ENCODE results near the gene ZBTB46. TPM values are rescaled to one million over a fixed set of nuclear protein-coding genes. Genes with fewer than 3 reads are reported as not detected.

The ZBTB46 gene
- total RNA-seq, 1 experiment from 2014 or later: 2.5 TPM

GRCh38 chr20:63702751-63703470 is 128.2 kb downstream of the ZBTB46 start:
- DNase-seq: no peak
- H3K4me1 Mint-ChIP-seq (ENCODE audit: low read depth, unreplicated experiment): peaks cover 48% of the 10 kb centered on the region

DNA sequence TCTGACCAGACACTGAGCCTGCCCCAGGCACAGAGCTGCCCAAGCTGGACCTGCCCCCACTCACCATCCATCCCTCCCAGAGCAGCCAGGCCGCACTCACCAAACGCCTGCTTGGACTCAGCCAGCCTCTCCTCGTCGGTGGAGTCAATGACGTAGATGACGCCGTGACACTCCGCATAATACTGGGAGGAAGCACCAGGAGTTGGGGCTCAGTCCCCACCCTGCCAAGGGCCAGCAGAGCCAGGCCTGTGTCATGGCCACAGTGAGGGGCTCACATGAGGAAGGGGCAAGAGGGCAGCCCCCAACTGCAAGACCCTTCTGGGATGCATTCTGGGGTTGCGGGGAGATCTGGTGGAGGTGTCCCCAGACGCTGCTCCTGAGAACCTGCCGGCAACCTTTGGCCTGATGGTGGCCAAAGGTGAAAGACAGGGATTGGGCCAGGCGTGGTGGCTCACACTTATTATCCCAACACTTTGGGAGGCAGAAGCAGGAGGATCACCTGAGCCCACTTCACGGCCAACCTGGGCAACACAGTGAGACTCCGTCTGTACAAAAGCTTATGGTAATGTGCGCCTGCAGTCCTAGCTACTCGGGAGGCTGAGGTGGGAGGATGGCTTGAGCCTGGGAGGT is 128.9 kb downstream of the ZBTB46 start:
- H3K4me1 Mint-ChIP-seq (ENCODE audit: low read depth, unreplicated experiment): peaks cover 50% of the 10 kb centered on the region
- intact Hi-C loops (cut with micrococcal nuclease; ENCODE audit: unreplicated experiment): no loop called here
- peak overlapping the region; percentile 67 for H3K27ac Mint-ChIP-seq (ENCODE audit: unreplicated experiment)
- no peaks in the 10 kb centered on the region for H3K9me3 Mint-ChIP-seq (ENCODE audit: low read depth, unreplicated experiment)
- no peak for TF ChIP-seq CTCF (IDR thresholded peaks at IDR 0.05; ENCODE audit: unreplicated experiment)
- H3K27me3 Mint-ChIP-seq (ENCODE audit: unreplicated experiment): no peaks in the 10 kb centered on the region
- no peak overlapping the region for H3K4me3 Mint-ChIP-seq (ENCODE audit: low read depth, unreplicated experiment)
- CTCF ChIA-PET: interaction anchor here (0.5 kb wide), 1 partner anchor 20 kb away, joined by 5 read pairs; no protein-coding TSS in a partner anchor
- H3K36me3 Mint-ChIP-seq (ENCODE audit: insufficient read depth, unreplicated experiment): peaks cover 91% of the 10 kb centered on the region
- BruUV-seq (replicated peaks): no TSS peak
- no peak for DNase-seq

More at GRCh38 chr20:63702751-63703470, 128.2 kb downstream of the ZBTB46 start:
- peak overlapping the region; percentile 67 for H3K27ac Mint-ChIP-seq (ENCODE audit: unreplicated experiment)
- TF ChIP-seq CTCF (IDR thresholded peaks at IDR 0.05; ENCODE audit: unreplicated experiment): no peak
- intact Hi-C loops (cut with micrococcal nuclease; ENCODE audit: unreplicated experiment): no loop called here
- no peaks in the 10 kb centered on the region for H3K9me3 Mint-ChIP-seq (ENCODE audit: low read depth, unreplicated experiment)
- CTCF ChIA-PET: interaction anchor here (0.5 kb wide), 1 partner anchor 20 kb away, joined by 5 read pairs; no protein-coding TSS in a partner anchor
- BruUV-seq (replicated peaks): no TSS peak
- no peak overlapping the region for H3K4me3 Mint-ChIP-seq (ENCODE audit: low read depth, unreplicated experiment)
- H3K27me3 Mint-ChIP-seq (ENCODE audit: unreplicated experiment): no peaks in the 10 kb centered on the region
- H3K36me3 Mint-ChIP-seq (ENCODE audit: insufficient read depth, unreplicated experiment): peaks cover 91% of the 10 kb centered on the region

DNA sequence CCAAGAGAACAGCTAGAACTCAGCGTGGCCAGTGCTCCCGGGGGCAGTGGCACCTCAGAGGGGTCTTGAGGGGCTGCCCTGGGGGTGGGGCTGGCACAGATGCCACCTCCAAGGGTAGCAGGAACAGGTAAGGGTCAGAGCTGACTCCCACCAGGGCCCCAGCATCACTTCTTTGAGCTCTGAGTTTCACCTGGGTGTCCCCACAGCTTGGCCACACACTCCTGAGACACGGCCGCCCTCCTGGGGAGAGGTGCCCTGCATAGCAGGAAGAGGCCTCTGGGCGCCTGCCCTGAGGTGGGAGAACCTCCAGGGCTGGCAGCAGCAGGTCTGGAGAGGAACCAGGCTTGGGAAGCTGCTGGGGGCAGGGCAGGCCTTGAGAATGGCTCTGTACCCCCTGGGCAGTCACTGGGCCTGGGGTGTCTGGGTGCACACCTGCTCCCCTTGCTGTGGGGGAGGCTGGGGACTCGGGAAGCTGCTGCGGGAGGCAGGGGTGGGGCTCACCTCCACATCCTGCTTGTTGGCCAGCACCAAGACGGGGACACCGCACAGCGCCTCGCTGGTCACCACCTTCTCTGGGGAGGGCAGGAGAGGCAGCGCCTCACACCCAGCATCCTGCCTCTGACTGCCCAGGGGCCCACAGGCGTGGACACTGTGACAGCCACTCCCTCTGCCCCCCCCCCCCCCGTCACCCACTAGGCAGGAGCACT is 129.6 kb downstream of the ZBTB46 start:
- DNase-seq: peak; percentile 4
- no peaks in the 10 kb centered on the region for H3K9me3 Mint-ChIP-seq (ENCODE audit: low read depth, unreplicated experiment)
- H3K27me3 Mint-ChIP-seq (ENCODE audit: unreplicated experiment): no peaks in the 10 kb centered on the region
- H3K4me1 Mint-ChIP-seq (ENCODE audit: low read depth, unreplicated experiment): peaks cover 44% of the 10 kb centered on the region
- CTCF ChIA-PET: no interaction called here
- TF ChIP-seq CTCF (IDR thresholded peaks at IDR 0.05; ENCODE audit: unreplicated experiment): no peak
- no peak overlapping the region for H3K27ac Mint-ChIP-seq (ENCODE audit: unreplicated experiment)
- intact Hi-C loops (cut with micrococcal nuclease; ENCODE audit: unreplicated experiment): no loop called here
- H3K36me3 Mint-ChIP-seq (ENCODE audit: insufficient read depth, unreplicated experiment): peaks cover 91% of the 10 kb centered on the region
- BruUV-seq (replicated peaks): no TSS peak
- no peak overlapping the region for H3K4me3 Mint-ChIP-seq (ENCODE audit: low read depth, unreplicated experiment)

DNA sequence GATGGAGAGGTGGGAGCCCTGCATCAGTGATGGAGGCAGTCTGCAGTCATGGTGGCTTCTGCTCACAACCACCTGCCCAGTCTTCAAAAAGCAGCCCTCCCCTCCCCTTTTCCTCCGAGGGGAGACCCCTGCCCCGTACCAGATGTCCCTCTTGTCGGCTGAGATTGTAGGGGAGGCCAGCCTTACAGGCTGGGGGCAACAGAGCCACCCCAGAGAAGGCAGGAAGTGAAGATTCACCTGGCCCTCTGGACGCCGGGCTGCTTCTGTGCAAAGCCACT is 130.1 kb downstream of the ZBTB46 start:
- intact Hi-C loops (cut with micrococcal nuclease; ENCODE audit: unreplicated experiment): no loop called here
- H3K4me1 Mint-ChIP-seq (ENCODE audit: low read depth, unreplicated experiment): peaks cover 39% of the 10 kb centered on the region
- CTCF ChIA-PET: no interaction called here
- H3K36me3 Mint-ChIP-seq (ENCODE audit: insufficient read depth, unreplicated experiment): peaks cover 91% of the 10 kb centered on the region
- H3K9me3 Mint-ChIP-seq (ENCODE audit: low read depth, unreplicated experiment): no peaks in the 10 kb centered on the region
- H3K27me3 Mint-ChIP-seq (ENCODE audit: unreplicated experiment): no peaks in the 10 kb centered on the region
- no peak overlapping the region for H3K4me3 Mint-ChIP-seq (ENCODE audit: low read depth, unreplicated experiment)
- no peak for TF ChIP-seq CTCF (IDR thresholded peaks at IDR 0.05; ENCODE audit: unreplicated experiment)
- H3K27ac Mint-ChIP-seq (ENCODE audit: unreplicated experiment): no peak overlapping the region
- no TSS peak for BruUV-seq (replicated peaks)
- no peak for DNase-seq

Data from Calu3 (cell line).